ENCODE results near the gene PARP9.

Gene PARP9

DNA sequence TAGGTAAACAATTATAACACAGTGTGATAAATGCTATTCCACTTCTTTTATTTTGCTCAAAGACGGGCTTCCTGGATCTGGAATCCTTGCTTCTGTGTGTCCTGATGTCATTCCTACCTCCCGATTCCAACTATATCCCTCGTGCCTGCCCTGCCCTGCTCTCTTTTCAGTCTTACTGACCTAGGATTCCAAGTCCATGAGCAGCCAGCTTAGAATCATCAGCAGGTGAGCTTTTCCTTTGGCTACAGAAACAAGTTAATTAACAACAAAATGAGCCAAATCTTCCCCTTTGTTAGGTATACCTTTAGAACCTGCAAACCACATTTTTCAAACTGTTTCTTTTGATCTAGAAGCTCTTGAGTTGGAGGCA lies 27.5 kb downstream of the PARP9 start:
- H3K27ac ChIP-seq (ENCODE audit: low read length): no peak overlapping the region
- no peak overlapping the region for H3K4me2 ChIP-seq (ENCODE audit: low read depth, low read length)
- no peaks in the 10 kb centered on the region for H4K20me1 ChIP-seq (ENCODE audit: insufficient read depth, low read length)
- H3K9ac ChIP-seq (ENCODE audit: low read length): no peak overlapping the region
- no peaks in the 10 kb centered on the region for H3F3A ChIP-seq (ENCODE audit: insufficient read depth, low read length)
- H3K79me2 ChIP-seq (ENCODE audit: low read length): no peaks in the 10 kb centered on the region
- no peaks in the 10 kb centered on the region for H3K27me3 ChIP-seq (replicated peaks; ENCODE audit: insufficient read depth, low read length)
- DNase-seq: no peak
- H3K9me3 ChIP-seq (replicated peaks; ENCODE audit: insufficient read depth, low read length): no peaks in the 10 kb centered on the region
- no peaks in the 10 kb centered on the region for H3K9me2 ChIP-seq (replicated peaks; ENCODE audit: insufficient read depth, low read length)
- no peaks in the 10 kb centered on the region for H3K36me3 ChIP-seq (replicated peaks; ENCODE audit: insufficient read depth, low read length)
- no peak overlapping the region for H2AFZ ChIP-seq (ENCODE audit: low read length)
- TF ChIP-seq, protein P1, sequence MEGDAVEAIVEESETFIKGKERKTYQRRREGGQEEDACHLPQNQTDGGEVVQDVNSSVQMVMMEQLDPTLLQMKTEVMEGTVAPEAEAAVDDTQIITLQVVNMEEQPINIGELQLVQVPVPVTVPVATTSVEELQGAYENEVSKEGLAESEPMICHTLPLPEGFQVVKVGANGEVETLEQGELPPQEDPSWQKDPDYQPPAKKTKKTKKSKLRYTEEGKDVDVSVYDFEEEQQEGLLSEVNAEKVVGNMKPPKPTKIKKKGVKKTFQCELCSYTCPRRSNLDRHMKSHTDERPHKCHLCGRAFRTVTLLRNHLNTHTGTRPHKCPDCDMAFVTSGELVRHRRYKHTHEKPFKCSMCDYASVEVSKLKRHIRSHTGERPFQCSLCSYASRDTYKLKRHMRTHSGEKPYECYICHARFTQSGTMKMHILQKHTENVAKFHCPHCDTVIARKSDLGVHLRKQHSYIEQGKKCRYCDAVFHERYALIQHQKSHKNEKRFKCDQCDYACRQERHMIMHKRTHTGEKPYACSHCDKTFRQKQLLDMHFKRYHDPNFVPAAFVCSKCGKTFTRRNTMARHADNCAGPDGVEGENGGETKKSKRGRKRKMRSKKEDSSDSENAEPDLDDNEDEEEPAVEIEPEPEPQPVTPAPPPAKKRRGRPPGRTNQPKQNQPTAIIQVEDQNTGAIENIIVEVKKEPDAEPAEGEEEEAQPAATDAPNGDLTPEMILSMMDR (IDR thresholded peaks at IDR 0.05; ENCODE audit: low read length): no peak
- TF ChIP-seq EZH2phosphoT487 (IDR thresholded peaks at IDR 0.05; ENCODE audit: low read length): no peak
- TF ChIP-seq EZH2 (optimal IDR thresholded peaks at IDR 0.05; ENCODE audit: low read depth, low read length): no peak
- no peak overlapping the region for H3K4me3 ChIP-seq (ENCODE audit: low read length)
- H3K4me1 ChIP-seq (ENCODE audit: low read length): no peaks in the 10 kb centered on the region

DNA sequence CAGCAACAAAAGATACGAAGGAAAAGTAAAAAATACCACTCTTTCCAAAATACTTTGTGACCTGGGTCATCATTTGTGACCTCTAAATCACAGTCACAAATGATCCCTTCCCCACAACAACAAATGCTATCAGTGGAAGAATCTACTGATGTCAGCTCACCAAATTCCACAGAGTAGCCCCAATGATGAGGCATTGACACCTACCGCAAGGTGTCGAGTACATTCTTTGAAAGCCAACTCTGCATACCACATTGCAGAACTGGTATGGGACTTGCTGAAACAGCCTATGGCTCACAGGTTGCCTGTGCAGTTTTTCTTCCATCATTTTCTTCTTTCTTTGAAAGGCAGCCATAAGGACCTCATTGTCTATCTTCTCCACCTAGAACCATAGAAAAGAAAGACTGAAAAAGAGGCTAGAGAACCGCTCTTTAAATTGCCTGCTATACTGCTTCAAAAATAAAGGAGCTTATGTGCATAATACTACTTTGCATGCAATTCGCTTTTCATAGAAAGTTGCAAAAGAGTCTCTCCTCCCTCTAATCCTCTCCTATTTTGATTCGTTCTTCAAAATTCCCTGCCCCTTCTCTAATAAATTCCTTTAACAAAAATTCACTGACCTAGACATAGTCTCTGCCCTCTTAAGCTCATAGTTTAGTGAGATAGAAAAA lies 28.0 kb downstream of the PARP9 start:
- Histone ChIP-seq H3K27ac (ENCODE audit: low read length) (no peak overlapping the region), H3K9me2 (replicated peaks; ENCODE audit: insufficient read depth, low read length) (no peaks in the 10 kb centered on the region), H3K9ac (ENCODE audit: low read length) (no peak overlapping the region), H4K20me1 (ENCODE audit: insufficient read depth, low read length) (no peaks in the 10 kb centered on the region), H3K79me2 (ENCODE audit: low read length) (no peaks in the 10 kb centered on the region), H3F3A (ENCODE audit: insufficient read depth, low read length) (no peaks in the 10 kb centered on the region), H3K4me3 (ENCODE audit: low read length) (no peak overlapping the region), H3K27me3 (replicated peaks; ENCODE audit: insufficient read depth, low read length) (no peaks in the 10 kb centered on the region), H3K36me3 (replicated peaks; ENCODE audit: insufficient read depth, low read length) (no peaks in the 10 kb centered on the region), H3K4me1 (ENCODE audit: low read length) (no peaks in the 10 kb centered on the region), H3K4me2 (ENCODE audit: low read depth, low read length) (no peak overlapping the region), H2AFZ (ENCODE audit: low read length) (no peak overlapping the region), H3K9me3 (replicated peaks; ENCODE audit: insufficient read depth, low read length) (no peaks in the 10 kb centered on the region)
- TF ChIP-seq, protein P1 (IDR thresholded peaks at IDR 0.05; ENCODE audit: low read length): no peak
- TF ChIP-seq EZH2 (optimal IDR thresholded peaks at IDR 0.05; ENCODE audit: low read depth, low read length) (no peak), EZH2phosphoT487 (IDR thresholded peaks at IDR 0.05; ENCODE audit: low read length) (no peak)
- DNase-seq: no peak

DNA sequence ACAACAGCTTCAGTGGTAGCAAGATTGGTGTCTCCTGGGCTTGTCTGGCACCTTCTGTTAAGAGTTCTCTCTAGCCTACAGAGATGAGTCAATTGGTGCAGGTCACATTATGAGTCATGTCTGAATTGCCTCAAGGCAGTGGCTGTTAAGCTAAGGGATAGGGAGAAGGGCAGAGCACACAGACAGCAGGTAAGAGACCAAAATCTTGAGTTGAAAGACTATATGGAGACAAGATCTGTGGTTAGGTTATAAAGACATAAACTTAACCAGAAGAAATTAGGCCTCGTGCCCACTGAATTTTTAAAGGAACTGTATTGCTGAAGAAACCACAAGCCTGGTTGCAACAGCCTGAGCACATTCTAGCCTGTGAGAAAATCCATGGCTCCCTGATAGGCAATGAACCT lies 30.2 kb downstream of the PARP9 start:
- no peak overlapping the region for H3K27ac ChIP-seq (ENCODE audit: low read length)

More for the DNA sequence above, 30.2 kb downstream of the PARP9 start:
- Histone ChIP-seq H3K79me2 (ENCODE audit: low read length) (no peaks in the 10 kb centered on the region), H3K4me3 (ENCODE audit: low read length) (no peak overlapping the region), H3K9me2 (replicated peaks; ENCODE audit: insufficient read depth, low read length) (no peaks in the 10 kb centered on the region), H3K27me3 (replicated peaks; ENCODE audit: insufficient read depth, low read length) (no peaks in the 10 kb centered on the region), H3K4me2 (ENCODE audit: low read depth, low read length) (no peak overlapping the region), H3K4me1 (ENCODE audit: low read length) (no peaks in the 10 kb centered on the region), H4K20me1 (ENCODE audit: insufficient read depth, low read length) (no peaks in the 10 kb centered on the region), H3F3A (ENCODE audit: insufficient read depth, low read length) (no peaks in the 10 kb centered on the region), H3K36me3 (replicated peaks; ENCODE audit: insufficient read depth, low read length) (no peaks in the 10 kb centered on the region), H3K9ac (ENCODE audit: low read length) (no peak overlapping the region), H2AFZ (ENCODE audit: low read length) (no peak overlapping the region), H3K9me3 (replicated peaks; ENCODE audit: insufficient read depth, low read length) (no peaks in the 10 kb centered on the region)
- no peak for DNase-seq
- TF ChIP-seq EZH2phosphoT487 (IDR thresholded peaks at IDR 0.05; ENCODE audit: low read length) (no peak), EZH2 (optimal IDR thresholded peaks at IDR 0.05; ENCODE audit: low read depth, low read length) (no peak)
- TF ChIP-seq, protein P1 (IDR thresholded peaks at IDR 0.05; ENCODE audit: low read length): no peak

Measured in MM.1S (cell line).